K562 (cell line): ENCODE results near the gene TRPC4AP. TPM values are rescaled to one million over a fixed set of nuclear protein-coding genes. Genes with fewer than 3 reads are reported as not detected.
A peak's percentile ranks its signal among the peaks of the same experiment; 100 is the strongest.

Experiments
- ATAC-seq: fragments of 200-7000 bp; cut with Tn5 transposase; 3 replicates; pipeline ENCODE4 v1.9.1; 2020; ENCODE audit warnings: moderate library complexity
- BruUV-seq: library from RNA; stranded (reverse); fragments of 400-500 nt; replicated peaks from 2 replicates; lab custom pipeline; 2021; lab: Mats Ljungman, UMichigan
- CTCF ChIA-PET: fragments of 300-600 bp; formaldehyde crosslinking; extraction: SDS; loops from one replicate; lab custom pipeline; 2021; ENCODE audit warnings: low intra/inter-chr PET ratio; lab: Yijun Ruan, JAX
- POLR2A ChIA-PET: fragments of 300-600, 350-650 bp; sonication (Branson Sonifier 250); formaldehyde crosslinking; extraction: SDS; loops from one replicate; lab custom pipeline; 2021; ENCODE audit warnings: antibody characterized with exemption, inconsistent platforms; lab: Yijun Ruan, JAX
- DNase-seq, 4 experiments: peaks; one replicate each; pipeline versions ENCODE4 v3.0.0 to v3.0.0-alpha.2; 2011 to 2018; ENCODE audit warnings: low spot score in 3 of 4, mixed read lengths in 3 of 4; ENCODE audit errors: extremely low read depth in 1 of 4
- FAIRE-seq: peaks from 2 replicates; lab custom pipeline; 2011; peaks lifted over from hg19 to GRCh38; lab: Jason Lieb, UNC
- H2AFZ ChIP-seq: 2 replicates; pipeline ENCODE4 v1.6.0; 2011; ENCODE audit warnings: low read depth, low read length, control low read depth, inconsistent platforms
- H3K27ac ChIP-seq: fragments of 200-600 bp; 3 replicates; pipeline ENCODE4 v1.8.0; 2011; ENCODE audit warnings: low read depth, mild to moderate bottlenecking, control low read depth, inconsistent platforms, low read length, moderate library complexity, mixed read lengths; ENCODE audit errors: extremely low read depth
- H3K27me3 ChIP-seq, 2 experiments: fragments of 300-600 bp in 1 of 2; 2 replicates in 1 of 2; 3 replicates in 1 of 2; pipeline versions ENCODE4 v1.6.0 to v1.8.0; 2011; ENCODE audit warnings: inconsistent platforms in 2 of 2, low read length in 2 of 2, mild to moderate bottlenecking in 1 of 2, mixed read lengths in 1 of 2, moderate library complexity in 1 of 2; ENCODE audit not compliant: control insufficient read depth in 2 of 2, insufficient read depth in 2 of 2
- H3K36me3 ChIP-seq: fragments of 300-600 bp; 3 replicates; pipeline ENCODE4 v1.8.0; 2011; ENCODE audit warnings: mild to moderate bottlenecking, low read length, inconsistent platforms; ENCODE audit not compliant: control insufficient read depth, insufficient read depth
- H3K4me1 ChIP-seq, 2 experiments: fragments of 200-600 bp in 1 of 2; replicated peaks in 1 of 2; 2 replicates in 1 of 2; 3 replicates in 1 of 2; pipeline versions ENCODE4 v1.5.1 to v1.8.0; 2011; ENCODE audit warnings: inconsistent platforms in 2 of 2, low read length in 2 of 2, mild to moderate bottlenecking in 1 of 2, mixed read lengths in 1 of 2, moderate library complexity in 1 of 2; ENCODE audit not compliant: control insufficient read depth in 2 of 2, insufficient read depth in 2 of 2
- H3K4me2 ChIP-seq: 2 replicates; pipeline ENCODE4 v1.6.1; 2011; ENCODE audit warnings: low read length, control low read depth, inconsistent platforms, mixed read lengths; ENCODE audit not compliant: insufficient read depth
- H3K4me3 ChIP-seq: fragments of 200-600 bp; sonication (generic), shearing (Covaris generic); 2 replicates; pipeline ENCODE4 v1.5.1; 2016; ENCODE audit warnings: control low read depth, inconsistent platforms
- H3K79me2 ChIP-seq: fragments of 200-600 bp; 3 replicates; pipeline ENCODE4 v1.8.0; 2011; ENCODE audit warnings: low read length, inconsistent platforms; ENCODE audit not compliant: control insufficient read depth, insufficient read depth
- H3K9ac ChIP-seq, 2 experiments: 2 replicates each; pipeline versions ENCODE4 v1.6.0 to v1.6.1; 2011; ENCODE audit warnings: low read depth in 2 of 2, low read length in 2 of 2, control low read depth in 1 of 2, inconsistent platforms in 1 of 2, mild to moderate bottlenecking in 1 of 2, mixed read lengths in 1 of 2; ENCODE audit not compliant: insufficient read depth in 1 of 2
- H3K9me1 ChIP-seq: one replicate; pipeline ENCODE4 v1.6.0; 2011; ENCODE audit warnings: inconsistent platforms, mild to moderate bottlenecking, low read length, moderate library complexity; ENCODE audit not compliant: control insufficient read depth, insufficient read depth
- H3K9me3 ChIP-seq: replicated peaks from 2 replicates; pipeline ENCODE4 v1.5.1; 2011; ENCODE audit warnings: low read depth, low read length, inconsistent platforms; ENCODE audit not compliant: control insufficient read depth, insufficient read depth
- H4K20me1 ChIP-seq: replicated peaks from 2 replicates; pipeline ENCODE4 v1.6.1; 2011; ENCODE audit warnings: low read length, inconsistent platforms, mixed read lengths; ENCODE audit not compliant: control insufficient read depth, insufficient read depth
- CCAR2 ChIP-seq: fragments of 200-400 bp; formaldehyde crosslinking; IDR thresholded peaks from 2 replicates; pipeline ENCODE4 v1.6.1; 2017; ENCODE audit warnings: mild to moderate bottlenecking, low read depth, low read length
- HNRNPLL ChIP-seq: fragments of 200-400 bp; formaldehyde crosslinking; IDR thresholded peaks from 2 replicates; pipeline ENCODE4 v1.6.1; 2017; ENCODE audit warnings: low read length, low read depth, mild to moderate bottlenecking; ENCODE audit not compliant: poor library complexity, severe bottlenecking
- PKNOX1 ChIP-seq: fragments of 450-650 bp; IDR thresholded peaks from 2 replicates; pipeline ENCODE4 v1.6.1; 2016
- ZFP36 ChIP-seq: fragments of 150-350 bp; IDR thresholded peaks from 2 replicates; pipeline ENCODE4 v1.6.1; 2018; ENCODE audit warnings: low read length, low read depth; ENCODE audit not compliant: partially characterized antibody
- WGBS: fragments of 100-300 bp; shearing (Covaris generic); methylation state at CpG from one replicate; pipeline ENCODE4 v1.1.6; 2016; ENCODE audit warnings: low coverage, mixed read lengths; ENCODE audit not compliant: insufficient coverage; ENCODE audit errors: missing lambda C conversion rate; 5-methylcytosine and 5-hydroxymethylcytosine counted together
- in situ Hi-C: fragments of 300-500 bp; cut with MboI; formaldehyde crosslinking; loops from 4 replicates; pipeline ENCODE4 v1.15.0; 2018; ENCODE audit warnings: inconsistent platforms, mixed read lengths
- intact Hi-C: fragments of 100-400 bp; cut with micrococcal nuclease; formaldehyde crosslinking; loops from 2 replicates; pipeline ENCODE4 v1.14.2; 2022
- polyA plus RNA-seq, 8 experiments: library from polyadenylated mRNA; depleted of rRNA in 4 of 8; stranded (reverse) in 5 of 8; unstranded in 3 of 8; fragments of >200 nt; fragmentation: Nextera tagmentation in 2 of 8; fragmentation: Illumina TruSeq in 1 of 8; extraction: Ambion mirVana in 2 of 8; extraction: Trizol in 1 of 8; gene quantifications; 2 replicates each; pipeline versions ENCODE4 v1.2.1 to v1.2.3, GENCODE V29; 2011 to 2014; ENCODE audit warnings: inconsistent platforms in 1 of 8, missing spikeins in 1 of 8
- total RNA-seq, 7 experiments: library from RNA; depleted of rRNA in 6 of 7; stranded (reverse); fragments of >200 nt in 6 of 7; fragmentation: Illumina TruSeq in 2 of 7; extraction: Trizol in 2 of 7; gene quantifications; 2 replicates each; pipeline versions ENCODE4 v1.2.1 to v1.2.3, GENCODE V29; 2011 to 2021; ENCODE audit warnings: low replicate concordance in 1 of 7

TRPC4AP gene
- total and polyA plus RNA-seq, 9 of the 15 experiments (the other 6 are each of a cell fraction or from before 2014, with no cell fraction given), result 2.3 to 70.3 (median 33.3) TPM

GRCh38 chr20:34983995-34984735, 108.4 kb downstream of the TRPC4AP start:
- H4K20me1 ChIP-seq, result no peaks in the 10 kb centered on the region
- no peak overlapping the region for H3K27ac ChIP-seq
- ChIA-PET POLR2A (interaction anchor here (0.8 kb wide), 1 partner anchor 14 kb away, joined by 4 read pairs; no protein-coding TSS in a partner anchor), CTCF (no interaction called here)
- no peak for TF ChIP-seq PKNOX1
- TF ChIP-seq CCAR2, result no peak
- TF ChIP-seq HNRNPLL, result peak; percentile 13
- TF ChIP-seq ZFP36, result peak; percentile 74
- H3K9ac ChIP-seq, result peak overlapping the region in 1 of 2 experiments; percentile 52; a peak in 2 of 4 replicates
- H2AFZ ChIP-seq, result no peak overlapping the region
- BruUV-seq, result no TSS peak
- FAIRE-seq (no peak), ATAC-seq (no peak), DNase-seq (no peak)
- H3K9me3 ChIP-seq, result no peaks in the 10 kb centered on the region
- H3K4me3 ChIP-seq, result no peak overlapping the region
- no peaks in the 10 kb centered on the region for H3K9me1 ChIP-seq
- no peaks in the 10 kb centered on the region for H3K27me3 ChIP-seq
- WGBS, result 32% methylated on average over 13 of the region's 14 CpGs
- H3K36me3 ChIP-seq, result no peaks in the 10 kb centered on the region
- intact Hi-C loops, result no loop called here
- H3K4me2 ChIP-seq, result no peak overlapping the region
- H3K79me2 ChIP-seq, result no peaks in the 10 kb centered on the region
- in situ Hi-C loops, result no loop called here
- peaks cover 10 to 52% of the 10 kb centered on the region in 2 experiments; a peak in 4 of 5 replicates for H3K4me1 ChIP-seq
